Transverse colon (tissue), 4 donors: Measurements from ENCODE around the gene CFAP210. TPM values are rescaled to one million over a fixed set of nuclear protein-coding genes. Genes with fewer than 3 reads are reported as not detected.

ENCODE experiments used
- DNase-seq: peaks from one replicate; pipeline ENCODE4 v3.0.0-alpha.2; 2019
- H3K27ac ChIP-seq, 4 donors: fragments of 200-600 bp; sonication (generic); 2 replicates each; pipeline ENCODE4 v1.5.1; 2016 to 2018; ENCODE audit warnings: inconsistent platforms in 4 of 4
- H3K27me3 ChIP-seq: fragments of 200-600 bp; sonication (generic); 2 replicates; pipeline ENCODE4 v1.5.1; 2017; ENCODE audit warnings: inconsistent platforms
- H3K36me3 ChIP-seq, 4 donors: fragments of 200-600 bp; sonication (generic); 2 replicates each; pipeline ENCODE4 v1.5.1; 2017 to 2019; ENCODE audit warnings: inconsistent platforms in 4 of 4
- H3K4me1 ChIP-seq, 4 donors: fragments of 200-600 bp; sonication (generic); 2 replicates each; pipeline ENCODE4 v1.5.1; 2017 to 2020; ENCODE audit warnings: inconsistent platforms in 4 of 4
- H3K4me3 ChIP-seq, 4 donors: fragments of 200-600 bp; sonication (generic); 1 replicate in 1 of 4; 2 replicates in 3 of 4; pipeline versions ENCODE4 v1.5.1 to v1.6.1; 2017 to 2019; ENCODE audit warnings: inconsistent platforms in 4 of 4
- H3K9me3 ChIP-seq, 2 donors: fragments of 200-600 bp; sonication (generic); 2 replicates each; pipeline ENCODE4 v1.5.1; 2017 to 2019; ENCODE audit warnings: inconsistent platforms in 2 of 2
- CTCF ChIP-seq, 5 experiments: fragments of 200-600 bp in 3 of 5; fragments of 450-650 bp in 2 of 5; sonication (generic) in 3 of 5; IDR thresholded peaks; 1 replicate in 2 of 5; 2 replicates in 3 of 5; pipeline ENCODE4 v1.5.1; 2016 to 2017; ENCODE audit warnings: antibody characterized with exemption in 5 of 5, inconsistent platforms in 3 of 5, mild to moderate bottlenecking in 2 of 5, moderate library complexity in 1 of 5
- EP300 ChIP-seq: sonication (generic); formaldehyde crosslinking; IDR thresholded peaks from one replicate; pipeline ENCODE4 v1.6.1; 2017; ENCODE audit warnings: antibody characterized with exemption, low read depth
- POLR2A ChIP-seq: fragments of 450-650 bp; IDR thresholded peaks from one replicate; pipeline ENCODE4 v1.6.1; 2016; ENCODE audit warnings: antibody characterized with exemption, mild to moderate bottlenecking, moderate library complexity
- POLR2AphosphoS5 ChIP-seq, 3 donors: sonication (generic); formaldehyde crosslinking; IDR thresholded peaks; one replicate each; pipeline ENCODE4 v1.6.1; 2016; ENCODE audit warnings: antibody characterized with exemption in 3 of 3
- WGBS, 2 donors: methylation state at CpG; one replicate each; pipeline ENCODE4 v1.1.5; 2018; ENCODE audit warnings: low coverage in 1 of 2; 5-methylcytosine and 5-hydroxymethylcytosine counted together
- in situ Hi-C, 4 donors: fragments of 200-750 bp; cut with MboI; loops; one replicate each; pipeline versions ENCODE4 v1.15.0 to v1.15.1; 2017; ENCODE audit warnings: low sequenced_read_pairs in 3 of 4, low pct_ligation_motif_present in 1 of 4, low pct_unique_long_range_greater_than_20kb in 1 of 4
- intact Hi-C: fragments of 100-400 bp; cut with DNase I; formaldehyde crosslinking; loops from one replicate; pipeline ENCODE4 v1.15.1; 2023; ENCODE audit warnings: low total_unique reads
- total RNA-seq, 4 donors: library from RNA; depleted of rRNA; stranded (reverse); fragments of >200 nt; gene quantifications; one replicate each; pipeline ENCODE4 v1.1.0, GENCODE V29; 2016

Gene CFAP210
- total RNA-seq, 4 donors from 2014 or later, result not detected

- intact Hi-C loops, result no loop called here
- no peak for TF ChIP-seq EP300
- no peak for TF ChIP-seq POLR2A
- no peak for TF ChIP-seq CTCF (IDR thresholded peaks at IDR 0.05)
- no peak for TF ChIP-seq POLR2AphosphoS5 (IDR thresholded peaks at IDR 0.05)
- DNase-seq, result no peak
- H3K27me3 ChIP-seq, result no peaks in the 10 kb centered on the region
- H3K9me3 ChIP-seq, result no peaks in the 10 kb centered on the region
- 59 to 74% methylated on average over 3 of the region's 3 CpGs for WGBS, 2 donors
- H3K36me3 ChIP-seq, result no peaks in the 10 kb centered on the region
- no peak overlapping the region for H3K4me3 ChIP-seq
- no peak overlapping the region for H3K27ac ChIP-seq
- no peaks in the 10 kb centered on the region for H3K4me1 ChIP-seq
- in situ Hi-C loops, result no loop called here
Measured at GRCh38 chr2:169661265-169661664, 32.9 kb downstream of the CFAP210 start.

DNA sequence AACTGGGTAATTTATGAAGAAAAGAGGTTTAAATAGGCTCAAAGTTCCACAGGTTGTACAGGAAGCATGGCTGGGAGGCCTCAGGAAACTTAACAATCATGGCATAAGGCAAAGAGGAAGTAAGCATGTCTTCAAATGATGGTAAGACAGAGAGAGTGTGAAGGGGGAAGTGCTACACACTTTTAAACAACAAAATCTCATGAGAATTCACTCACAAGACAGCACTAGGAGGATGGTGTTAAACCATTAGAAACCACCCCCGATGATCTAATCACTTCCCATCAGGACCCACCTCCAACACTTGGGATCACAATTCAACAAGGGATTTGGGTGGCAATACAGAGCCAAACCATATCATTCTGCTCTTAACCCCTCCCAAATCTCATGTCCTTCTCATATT lies 34.9 kb downstream of the CFAP210 start:
- H3K36me3 ChIP-seq, result no peaks in the 10 kb centered on the region
- no peaks in the 10 kb centered on the region for H3K4me1 ChIP-seq
- intact Hi-C loops (no loop called here), in situ Hi-C loops (no loop called here)
- no peak overlapping the region for H3K4me3 ChIP-seq
- DNase-seq, result no peak
- no peak for TF ChIP-seq CTCF (IDR thresholded peaks at IDR 0.05)
- no peak for TF ChIP-seq POLR2AphosphoS5 (IDR thresholded peaks at IDR 0.05)
- no peak for TF ChIP-seq EP300
- no peak for TF ChIP-seq POLR2A
- H3K9me3 ChIP-seq, result no peaks in the 10 kb centered on the region
- WGBS, 2 donors, result 63 to 65% methylated on average over 1 of the region's 1 CpG
- no peak overlapping the region for H3K27ac ChIP-seq
- no peaks in the 10 kb centered on the region for H3K27me3 ChIP-seq

DNA sequence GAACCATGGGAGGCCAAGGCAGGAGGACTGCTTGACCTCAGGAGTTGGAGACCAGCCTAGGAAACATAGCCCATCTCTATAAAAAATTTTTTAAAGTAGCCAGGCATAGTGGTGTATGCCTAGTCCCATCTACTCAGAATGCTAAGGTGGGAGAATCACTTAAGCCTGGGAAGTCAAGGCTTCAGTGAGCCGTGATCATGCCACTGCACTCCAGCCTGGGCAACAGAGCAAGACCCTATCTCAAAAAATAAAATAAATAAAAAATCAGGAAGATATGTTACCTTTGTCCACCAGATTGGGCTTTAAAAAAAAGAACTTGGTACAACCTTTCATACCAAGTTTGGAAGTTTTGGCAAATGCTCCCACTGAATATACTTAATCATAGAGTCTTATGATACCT lies 35.3 kb downstream of the CFAP210 start:
- Histone ChIP-seq H3K9me3 (no peaks in the 10 kb centered on the region), H3K27ac (no peak overlapping the region), H3K27me3 (peaks cover under 1% of the 10 kb centered on the region), H3K4me3 (no peak overlapping the region), H3K4me1 (no peaks in the 10 kb centered on the region), H3K36me3 (no peaks in the 10 kb centered on the region)
- in situ Hi-C loops (no loop called here), intact Hi-C loops (no loop called here)
- 94 to 100% methylated on average over 1 of the region's 1 CpG for WGBS, 2 donors
- no peak for TF ChIP-seq POLR2AphosphoS5 (IDR thresholded peaks at IDR 0.05)
- TF ChIP-seq EP300, result no peak
- no peak for TF ChIP-seq POLR2A
- TF ChIP-seq CTCF (IDR thresholded peaks at IDR 0.05), result no peak
- no peak for DNase-seq

GRCh38 chr2:169656164-169656563 lies 38.0 kb downstream of the CFAP210 start:
- WGBS, 2 donors, result 76 to 78% methylated on average over 3 of the region's 3 CpGs
- in situ Hi-C loops, result no loop called here
- intact Hi-C loops, result no loop called here
- no peaks in the 10 kb centered on the region for H3K36me3 ChIP-seq
- H3K4me1 ChIP-seq, result no peaks in the 10 kb centered on the region
- no peak for TF ChIP-seq POLR2A
- TF ChIP-seq POLR2AphosphoS5 (IDR thresholded peaks at IDR 0.05), result no peak
- TF ChIP-seq CTCF (IDR thresholded peaks at IDR 0.05), result no peak
- TF ChIP-seq EP300, result no peak
- no peaks in the 10 kb centered on the region for H3K9me3 ChIP-seq
- peaks cover 13% of the 10 kb centered on the region for H3K27me3 ChIP-seq
- no peak for DNase-seq
- no peak overlapping the region for H3K4me3 ChIP-seq
- H3K27ac ChIP-seq, result no peak overlapping the region
